ENCODE measurements around the gene NLRP10.

DNA sequence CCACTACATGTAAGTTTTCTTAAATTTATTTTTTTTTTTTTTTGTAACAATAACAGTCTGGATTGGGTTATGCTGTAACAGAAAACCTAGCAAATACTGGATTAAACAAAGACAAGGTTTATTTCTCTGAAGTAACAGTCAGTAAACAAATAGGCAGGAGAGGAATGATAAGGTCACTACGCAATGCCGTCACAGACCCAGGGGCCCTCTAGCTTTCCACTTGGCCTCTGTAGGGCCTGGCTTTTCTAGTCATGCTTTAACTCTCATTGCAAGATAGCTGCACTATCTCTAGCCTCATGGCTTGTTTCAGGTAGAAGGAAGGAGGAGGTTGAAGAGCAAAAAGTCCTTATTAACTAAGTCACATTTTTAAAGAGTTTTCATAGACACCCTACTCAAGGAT, 40.7 kb downstream of the NLRP10 start:
- TF ChIP-seq, protein P1, sequence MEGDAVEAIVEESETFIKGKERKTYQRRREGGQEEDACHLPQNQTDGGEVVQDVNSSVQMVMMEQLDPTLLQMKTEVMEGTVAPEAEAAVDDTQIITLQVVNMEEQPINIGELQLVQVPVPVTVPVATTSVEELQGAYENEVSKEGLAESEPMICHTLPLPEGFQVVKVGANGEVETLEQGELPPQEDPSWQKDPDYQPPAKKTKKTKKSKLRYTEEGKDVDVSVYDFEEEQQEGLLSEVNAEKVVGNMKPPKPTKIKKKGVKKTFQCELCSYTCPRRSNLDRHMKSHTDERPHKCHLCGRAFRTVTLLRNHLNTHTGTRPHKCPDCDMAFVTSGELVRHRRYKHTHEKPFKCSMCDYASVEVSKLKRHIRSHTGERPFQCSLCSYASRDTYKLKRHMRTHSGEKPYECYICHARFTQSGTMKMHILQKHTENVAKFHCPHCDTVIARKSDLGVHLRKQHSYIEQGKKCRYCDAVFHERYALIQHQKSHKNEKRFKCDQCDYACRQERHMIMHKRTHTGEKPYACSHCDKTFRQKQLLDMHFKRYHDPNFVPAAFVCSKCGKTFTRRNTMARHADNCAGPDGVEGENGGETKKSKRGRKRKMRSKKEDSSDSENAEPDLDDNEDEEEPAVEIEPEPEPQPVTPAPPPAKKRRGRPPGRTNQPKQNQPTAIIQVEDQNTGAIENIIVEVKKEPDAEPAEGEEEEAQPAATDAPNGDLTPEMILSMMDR (IDR thresholded peaks at IDR 0.05), result no peak
- TF ChIP-seq, protein P2, sequence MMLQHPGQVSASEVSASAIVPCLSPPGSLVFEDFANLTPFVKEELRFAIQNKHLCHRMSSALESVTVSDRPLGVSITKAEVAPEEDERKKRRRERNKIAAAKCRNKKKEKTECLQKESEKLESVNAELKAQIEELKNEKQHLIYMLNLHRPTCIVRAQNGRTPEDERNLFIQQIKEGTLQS (CRISPR knock-in tag; conservative IDR thresholded peaks at IDR 0.05), result no peak
- TF ChIP-seq ZNF423 (CRISPR knock-in tag; IDR thresholded peaks at IDR 0.05) (no peak), CREB1 (CRISPR knock-in tag; IDR thresholded peaks at IDR 0.05) (no peak), ZNF232 (CRISPR knock-in tag; IDR thresholded peaks at IDR 0.05) (no peak), SMAD3 (CRISPR knock-in tag; IDR thresholded peaks at IDR 0.05; ENCODE audit: borderline replicate concordance) (no peak), ESRRA (CRISPR knock-in tag; IDR thresholded peaks at IDR 0.05; ENCODE audit: borderline replicate concordance) (no peak), TCF7 (CRISPR knock-in tag; IDR thresholded peaks at IDR 0.05; ENCODE audit: low read depth) (no peak)
- TF ChIP-seq, protein P3, sequence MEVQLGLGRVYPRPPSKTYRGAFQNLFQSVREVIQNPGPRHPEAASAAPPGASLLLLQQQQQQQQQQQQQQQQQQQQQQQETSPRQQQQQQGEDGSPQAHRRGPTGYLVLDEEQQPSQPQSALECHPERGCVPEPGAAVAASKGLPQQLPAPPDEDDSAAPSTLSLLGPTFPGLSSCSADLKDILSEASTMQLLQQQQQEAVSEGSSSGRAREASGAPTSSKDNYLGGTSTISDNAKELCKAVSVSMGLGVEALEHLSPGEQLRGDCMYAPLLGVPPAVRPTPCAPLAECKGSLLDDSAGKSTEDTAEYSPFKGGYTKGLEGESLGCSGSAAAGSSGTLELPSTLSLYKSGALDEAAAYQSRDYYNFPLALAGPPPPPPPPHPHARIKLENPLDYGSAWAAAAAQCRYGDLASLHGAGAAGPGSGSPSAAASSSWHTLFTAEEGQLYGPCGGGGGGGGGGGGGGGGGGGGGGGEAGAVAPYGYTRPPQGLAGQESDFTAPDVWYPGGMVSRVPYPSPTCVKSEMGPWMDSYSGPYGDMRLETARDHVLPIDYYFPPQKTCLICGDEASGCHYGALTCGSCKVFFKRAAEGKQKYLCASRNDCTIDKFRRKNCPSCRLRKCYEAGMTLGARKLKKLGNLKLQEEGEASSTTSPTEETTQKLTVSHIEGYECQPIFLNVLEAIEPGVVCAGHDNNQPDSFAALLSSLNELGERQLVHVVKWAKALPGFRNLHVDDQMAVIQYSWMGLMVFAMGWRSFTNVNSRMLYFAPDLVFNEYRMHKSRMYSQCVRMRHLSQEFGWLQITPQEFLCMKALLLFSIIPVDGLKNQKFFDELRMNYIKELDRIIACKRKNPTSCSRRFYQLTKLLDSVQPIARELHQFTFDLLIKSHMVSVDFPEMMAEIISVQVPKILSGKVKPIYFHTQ (CRISPR knock-in tag; IDR thresholded peaks at IDR 0.05), result no peak
- TF ChIP-seq, protein P4, sequence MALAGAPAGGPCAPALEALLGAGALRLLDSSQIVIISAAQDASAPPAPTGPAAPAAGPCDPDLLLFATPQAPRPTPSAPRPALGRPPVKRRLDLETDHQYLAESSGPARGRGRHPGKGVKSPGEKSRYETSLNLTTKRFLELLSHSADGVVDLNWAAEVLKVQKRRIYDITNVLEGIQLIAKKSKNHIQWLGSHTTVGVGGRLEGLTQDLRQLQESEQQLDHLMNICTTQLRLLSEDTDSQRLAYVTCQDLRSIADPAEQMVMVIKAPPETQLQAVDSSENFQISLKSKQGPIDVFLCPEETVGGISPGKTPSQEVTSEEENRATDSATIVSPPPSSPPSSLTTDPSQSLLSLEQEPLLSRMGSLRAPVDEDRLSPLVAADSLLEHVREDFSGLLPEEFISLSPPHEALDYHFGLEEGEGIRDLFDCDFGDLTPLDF (CRISPR knock-in tag; IDR thresholded peaks at IDR 0.05), result no peak
- TF ChIP-seq, protein P5, sequence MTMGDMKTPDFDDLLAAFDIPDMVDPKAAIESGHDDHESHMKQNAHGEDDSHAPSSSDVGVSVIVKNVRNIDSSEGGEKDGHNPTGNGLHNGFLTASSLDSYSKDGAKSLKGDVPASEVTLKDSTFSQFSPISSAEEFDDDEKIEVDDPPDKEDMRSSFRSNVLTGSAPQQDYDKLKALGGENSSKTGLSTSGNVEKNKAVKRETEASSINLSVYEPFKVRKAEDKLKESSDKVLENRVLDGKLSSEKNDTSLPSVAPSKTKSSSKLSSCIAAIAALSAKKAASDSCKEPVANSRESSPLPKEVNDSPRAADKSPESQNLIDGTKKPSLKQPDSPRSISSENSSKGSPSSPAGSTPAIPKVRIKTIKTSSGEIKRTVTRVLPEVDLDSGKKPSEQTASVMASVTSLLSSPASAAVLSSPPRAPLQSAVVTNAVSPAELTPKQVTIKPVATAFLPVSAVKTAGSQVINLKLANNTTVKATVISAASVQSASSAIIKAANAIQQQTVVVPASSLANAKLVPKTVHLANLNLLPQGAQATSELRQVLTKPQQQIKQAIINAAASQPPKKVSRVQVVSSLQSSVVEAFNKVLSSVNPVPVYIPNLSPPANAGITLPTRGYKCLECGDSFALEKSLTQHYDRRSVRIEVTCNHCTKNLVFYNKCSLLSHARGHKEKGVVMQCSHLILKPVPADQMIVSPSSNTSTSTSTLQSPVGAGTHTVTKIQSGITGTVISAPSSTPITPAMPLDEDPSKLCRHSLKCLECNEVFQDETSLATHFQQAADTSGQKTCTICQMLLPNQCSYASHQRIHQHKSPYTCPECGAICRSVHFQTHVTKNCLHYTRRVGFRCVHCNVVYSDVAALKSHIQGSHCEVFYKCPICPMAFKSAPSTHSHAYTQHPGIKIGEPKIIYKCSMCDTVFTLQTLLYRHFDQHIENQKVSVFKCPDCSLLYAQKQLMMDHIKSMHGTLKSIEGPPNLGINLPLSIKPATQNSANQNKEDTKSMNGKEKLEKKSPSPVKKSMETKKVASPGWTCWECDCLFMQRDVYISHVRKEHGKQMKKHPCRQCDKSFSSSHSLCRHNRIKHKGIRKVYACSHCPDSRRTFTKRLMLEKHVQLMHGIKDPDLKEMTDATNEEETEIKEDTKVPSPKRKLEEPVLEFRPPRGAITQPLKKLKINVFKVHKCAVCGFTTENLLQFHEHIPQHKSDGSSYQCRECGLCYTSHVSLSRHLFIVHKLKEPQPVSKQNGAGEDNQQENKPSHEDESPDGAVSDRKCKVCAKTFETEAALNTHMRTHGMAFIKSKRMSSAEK (CRISPR knock-in tag; IDR thresholded peaks at IDR 0.05; ENCODE audit: borderline replicate concordance), result no peak

Measured in WTC11 (cell line).